CD4-positive, alpha-beta memory T cell (primary cell): Measurements from ENCODE around the gene NKAIN2. TPM values are rescaled to one million over a fixed set of nuclear protein-coding genes. Genes with fewer than 3 reads are reported as not detected.

Source experiments
- CTCF ChIA-PET: fragments of 350-600 bp; sonication (Branson Sonifier 250); formaldehyde crosslinking; loops from one replicate; lab custom pipeline; 2021; ENCODE audit warnings: inconsistent platforms; ENCODE audit not compliant: partially characterized antibody; lab: Charles Lee
- POLR2A ChIA-PET: fragments of 350-600 bp; sonication (Branson Sonifier 250); formaldehyde crosslinking; loops from one replicate; lab custom pipeline; 2021; ENCODE audit not compliant: partially characterized antibody; lab: Charles Lee
- DNase-seq, 5 donors: peaks; one replicate each; pipeline versions ENCODE4 v3.0.0 to v3.0.0-alpha.2; 2020 to 2022; ENCODE audit warnings: mixed read lengths in 1 of 5
- H3K27ac ChIP-seq: one replicate; pipeline ENCODE4 v1.7.0; 2013; ENCODE audit warnings: low read depth, low read length
- H3K27me3 ChIP-seq: 2 replicates; pipeline ENCODE4 v1.7.0; 2013; ENCODE audit warnings: mild to moderate bottlenecking, low read length, moderate library complexity; ENCODE audit not compliant: insufficient read depth
- H3K36me3 ChIP-seq: 2 replicates; pipeline ENCODE4 v1.7.0; 2013; ENCODE audit warnings: mild to moderate bottlenecking, low read length, moderate library complexity; ENCODE audit not compliant: insufficient read depth
- H3K4me1 ChIP-seq: 2 replicates; pipeline ENCODE4 v1.7.0; 2013; ENCODE audit warnings: mild to moderate bottlenecking, low read length, moderate library complexity; ENCODE audit not compliant: insufficient read depth
- H3K4me3 ChIP-seq, 2 donors: one replicate each; pipeline ENCODE4 v1.7.0; 2013; ENCODE audit warnings: low read length in 2 of 2, mild to moderate bottlenecking in 1 of 2
- H3K9me3 ChIP-seq, 2 donors: one replicate each; pipeline ENCODE4 v1.7.0; 2013; ENCODE audit warnings: low read length in 2 of 2, control low read depth in 1 of 2; ENCODE audit not compliant: control insufficient read depth in 1 of 2
- H3K27ac Mint-ChIP-seq, 7 donors: one replicate each; pipeline ENCODE4 v1.8.0; 2020 to 2021; ENCODE audit warnings: mixed read lengths in 7 of 7, mild to moderate bottlenecking in 6 of 7, inconsistent platforms in 3 of 7, moderate library complexity in 3 of 7
- H3K27me3 Mint-ChIP-seq, 2 donors: one replicate each; pipeline ENCODE4 v1.8.0; 2020 to 2021; ENCODE audit warnings: mixed read lengths in 2 of 2
- H3K36me3 Mint-ChIP-seq, 2 donors: one replicate each; pipeline ENCODE4 v1.8.0; 2020 to 2021; ENCODE audit warnings: mixed read lengths in 2 of 2, inconsistent platforms in 1 of 2, mild to moderate bottlenecking in 1 of 2
- H3K4me1 Mint-ChIP-seq, 4 donors: one replicate each; pipeline ENCODE4 v1.8.0; 2020 to 2021; ENCODE audit warnings: mixed read lengths in 4 of 4, mild to moderate bottlenecking in 1 of 4
- H3K4me3 Mint-ChIP-seq, 8 donors: one replicate each; pipeline ENCODE4 v1.8.0; 2020 to 2021; ENCODE audit warnings: mixed read lengths in 8 of 8, mild to moderate bottlenecking in 7 of 8, moderate library complexity in 6 of 8, inconsistent platforms in 3 of 8
- H3K9me3 Mint-ChIP-seq, 8 donors: one replicate each; pipeline ENCODE4 v1.8.0; 2020 to 2021; ENCODE audit warnings: mixed read lengths in 8 of 8, mild to moderate bottlenecking in 5 of 8, inconsistent platforms in 3 of 8, moderate library complexity in 1 of 8
- intact Hi-C: fragments of 100-400 bp; cut with micrococcal nuclease; formaldehyde crosslinking; loops from one replicate; pipeline ENCODE4 v1.15.1; 2023
- polyA plus RNA-seq, 2 donors: library from polyadenylated mRNA; unstranded; fragments of 300-500 nt; fragmentation: Illumina TruSeq; gene quantifications; one replicate each; pipeline ENCODE4 v1.2.3, GENCODE V29; 2021
- total RNA-seq, 2 experiments: library from RNA; stranded (reverse); gene quantifications; one replicate each; pipeline ENCODE4 v1.2.3, GENCODE V29; 2021

Gene NKAIN2
- total and polyA plus RNA-seq, 4 experiments from 2014 or later = not detected

GRCh38 chr6:124823240-124824111 lies 1019.8 kb downstream of the NKAIN2 start:
- peaks cover 0 to 1% (median 0%) of the 10 kb centered on the region in 4 donors for H3K4me1 Mint-ChIP-seq
- no peaks in the 10 kb centered on the region for H3K36me3 ChIP-seq
- POLR2A ChIA-PET = no interaction called here
- H3K9me3 ChIP-seq = no peaks in the 10 kb centered on the region
- no peak overlapping the region for H3K27ac Mint-ChIP-seq
- peaks cover 0 to 2% of the 10 kb centered on the region in 2 donors for H3K27me3 Mint-ChIP-seq
- no peak overlapping the region for H3K4me3 ChIP-seq
- no peaks in the 10 kb centered on the region for H3K36me3 Mint-ChIP-seq
- CTCF ChIA-PET = interaction anchor here (1.5 kb wide), 1 partner anchor 50 kb away, joined by 3 read pairs; no protein-coding TSS in a partner anchor
- intact Hi-C loops = no loop called here
- H3K9me3 Mint-ChIP-seq = no peaks in the 10 kb centered on the region
- no peaks in the 10 kb centered on the region for H3K4me1 ChIP-seq
- peak overlapping the region in 1 of 8 donors; percentile 40 for H3K4me3 Mint-ChIP-seq
- no peaks in the 10 kb centered on the region for H3K27me3 ChIP-seq
- peak in 1 of 5 donors; percentile 34 for DNase-seq
- no peak overlapping the region for H3K27ac ChIP-seq

- ChIA-PET CTCF (no interaction called here), POLR2A (no interaction called here)
- Histone ChIP-seq H3K36me3 (no peaks in the 10 kb centered on the region), H3K9me3 (no peaks in the 10 kb centered on the region), H3K4me3 (no peak overlapping the region), H3K4me1 (no peaks in the 10 kb centered on the region), H3K27me3 (no peaks in the 10 kb centered on the region), H3K27ac (no peak overlapping the region)
- DNase-seq = no peak
- H3K4me3 Mint-ChIP-seq = no peak overlapping the region
- intact Hi-C loops = no loop called here
- H3K27ac Mint-ChIP-seq = no peak overlapping the region
- H3K36me3 Mint-ChIP-seq = no peaks in the 10 kb centered on the region
- H3K4me1 Mint-ChIP-seq = no peaks in the 10 kb centered on the region
- H3K9me3 Mint-ChIP-seq = no peaks in the 10 kb centered on the region
- H3K27me3 Mint-ChIP-seq = peaks cover 0 to 2% of the 10 kb centered on the region in 2 donors
Measured at GRCh38 chr6:124825564-124825963, 1021.9 kb downstream of the NKAIN2 start.

GRCh38 chr6:124829822-124830221 lies 1026.2 kb downstream of the NKAIN2 start:
- H3K9me3 Mint-ChIP-seq = no peaks in the 10 kb centered on the region
- POLR2A ChIA-PET = no interaction called here
- H3K27me3 ChIP-seq = no peaks in the 10 kb centered on the region
- no peaks in the 10 kb centered on the region for H3K9me3 ChIP-seq
- no peaks in the 10 kb centered on the region for H3K27me3 Mint-ChIP-seq
- H3K36me3 ChIP-seq = no peaks in the 10 kb centered on the region
- no peaks in the 10 kb centered on the region for H3K4me1 Mint-ChIP-seq
- H3K4me3 ChIP-seq = no peak overlapping the region
- no peak overlapping the region for H3K27ac Mint-ChIP-seq
- no peak overlapping the region for H3K27ac ChIP-seq
- no peak for DNase-seq
- intact Hi-C loops = no loop called here
- no peaks in the 10 kb centered on the region for H3K36me3 Mint-ChIP-seq
- no peak overlapping the region for H3K4me3 Mint-ChIP-seq
- CTCF ChIA-PET = no interaction called here
- H3K4me1 ChIP-seq = no peaks in the 10 kb centered on the region

- Histone ChIP-seq H3K27ac (no peak overlapping the region), H3K4me1 (no peaks in the 10 kb centered on the region), H3K36me3 (no peaks in the 10 kb centered on the region), H3K9me3 (no peaks in the 10 kb centered on the region), H3K4me3 (no peak overlapping the region), H3K27me3 (no peaks in the 10 kb centered on the region)
- DNase-seq = no peak
- H3K27me3 Mint-ChIP-seq = no peaks in the 10 kb centered on the region
- no peak overlapping the region for H3K4me3 Mint-ChIP-seq
- ChIA-PET CTCF (no interaction called here), POLR2A (no interaction called here)
- no peaks in the 10 kb centered on the region for H3K4me1 Mint-ChIP-seq
- H3K27ac Mint-ChIP-seq = no peak overlapping the region
- no peaks in the 10 kb centered on the region for H3K36me3 Mint-ChIP-seq
- H3K9me3 Mint-ChIP-seq = no peaks in the 10 kb centered on the region
- intact Hi-C loops = no loop called here
Measured at GRCh38 chr6:124830506-124830905, 1026.8 kb downstream of the NKAIN2 start.

- H3K27me3 Mint-ChIP-seq = no peaks in the 10 kb centered on the region
- no peaks in the 10 kb centered on the region for H3K9me3 ChIP-seq
- no peaks in the 10 kb centered on the region for H3K9me3 Mint-ChIP-seq
- H3K36me3 ChIP-seq = no peaks in the 10 kb centered on the region
- H3K27ac Mint-ChIP-seq = no peak overlapping the region
- ChIA-PET POLR2A (no interaction called here), CTCF (interaction anchor here (0.9 to 1.0 kb wide), 2 partner anchors 12 to 16 kb away, joined by 3 read pairs; no protein-coding TSS in a partner anchor)
- no peak overlapping the region for H3K27ac ChIP-seq
- DNase-seq = no peak
- no peaks in the 10 kb centered on the region for H3K36me3 Mint-ChIP-seq
- no peaks in the 10 kb centered on the region for H3K27me3 ChIP-seq
- H3K4me3 Mint-ChIP-seq = no peak overlapping the region
- intact Hi-C loops = no loop called here
- H3K4me1 Mint-ChIP-seq = no peaks in the 10 kb centered on the region
- H3K4me1 ChIP-seq = no peaks in the 10 kb centered on the region
- no peak overlapping the region for H3K4me3 ChIP-seq
Measured at GRCh38 chr6:124854338-124854922, 1050.8 kb downstream of the NKAIN2 start.

GRCh38 chr6:124857746-124858145 lies 1054.1 kb downstream of the NKAIN2 start:
- H3K4me3 Mint-ChIP-seq = peak overlapping the region in 1 of 8 donors; percentile 18

GRCh38 chr6:124858564-124858963 lies 1054.9 kb downstream of the NKAIN2 start:
- no peaks in the 10 kb centered on the region for H3K4me1 ChIP-seq
- H3K27ac Mint-ChIP-seq = no peak overlapping the region
- POLR2A ChIA-PET = no interaction called here

More at GRCh38 chr6:124857746-124858145, 1054.1 kb downstream of the NKAIN2 start:
- Histone ChIP-seq H3K27me3 (no peaks in the 10 kb centered on the region), H3K36me3 (no peaks in the 10 kb centered on the region), H3K4me3 (no peak overlapping the region), H3K4me1 (no peaks in the 10 kb centered on the region), H3K9me3 (no peaks in the 10 kb centered on the region), H3K27ac (no peak overlapping the region)
- no peak for DNase-seq
- intact Hi-C loops = no loop called here
- Mint-ChIP-seq H3K36me3 (no peaks in the 10 kb centered on the region), H3K9me3 (no peaks in the 10 kb centered on the region), H3K27me3 (no peaks in the 10 kb centered on the region), H3K27ac (no peak overlapping the region), H3K4me1 (no peaks in the 10 kb centered on the region)
- POLR2A ChIA-PET = no interaction called here
- CTCF ChIA-PET = no interaction called here

More at GRCh38 chr6:124858564-124858963, 1054.9 kb downstream of the NKAIN2 start:
- no peaks in the 10 kb centered on the region for H3K27me3 ChIP-seq
- Mint-ChIP-seq H3K9me3 (no peaks in the 10 kb centered on the region), H3K27me3 (peaks cover 0 to 2% of the 10 kb centered on the region in 2 donors), H3K4me1 (no peaks in the 10 kb centered on the region), H3K36me3 (no peaks in the 10 kb centered on the region), H3K4me3 (no peak overlapping the region)
- H3K9me3 ChIP-seq = no peaks in the 10 kb centered on the region
- no peak overlapping the region for H3K27ac ChIP-seq
- CTCF ChIA-PET = interaction anchor here (1.2 kb wide), 1 partner anchor 12 kb away, joined by 3 read pairs; no protein-coding TSS in a partner anchor
- H3K4me3 ChIP-seq = no peak overlapping the region
- H3K36me3 ChIP-seq = no peaks in the 10 kb centered on the region
- no peak for DNase-seq
- intact Hi-C loops = no loop called here
